HG03354 (cell line): ENCODE results near the gene PDZD2.

Source experiments
- ATAC-seq: cut with Tn5 transposase; IDR thresholded peaks from one replicate; pipeline ENCODE4 v1.9.1; 2021; ENCODE audit warnings: mild to moderate bottlenecking; ENCODE audit not compliant: unreplicated experiment, poor library complexity, severe bottlenecking

The PDZD2 gene

GRCh38 chr5:31894141-31894540 lies 255.2 kb downstream of the PDZD2 start:
- no peak for ATAC-seq

- ATAC-seq = no peak
Measured at GRCh38 chr5:31895199-31895820, 256.4 kb downstream of the PDZD2 start.

- no peak for ATAC-seq
Measured at GRCh38 chr5:31898036-31898632, 259.2 kb downstream of the PDZD2 start.

- ATAC-seq = no peak
Measured at GRCh38 chr5:31900296-31900865, 261.4 kb downstream of the PDZD2 start.

- ATAC-seq = no peak
Measured at GRCh38 chr5:31901807-31902530, 263.0 kb downstream of the PDZD2 start.

GRCh38 chr5:31908396-31908795 lies 269.5 kb downstream of the PDZD2 start:
- no peak for ATAC-seq

GRCh38 chr5:31909073-31909472 lies 270.1 kb downstream of the PDZD2 start:
- ATAC-seq = no peak

GRCh38 chr5:31911291-31912265 lies 272.6 kb downstream of the PDZD2 start:
- no peak for ATAC-seq

- ATAC-seq = no peak
Measured at GRCh38 chr5:31913808-31914207, 274.9 kb downstream of the PDZD2 start.

- no peak for ATAC-seq
Measured at GRCh38 chr5:31916327-31916726, 277.4 kb downstream of the PDZD2 start.

GRCh38 chr5:31918739-31919138 lies 279.8 kb downstream of the PDZD2 start:
- no peak for ATAC-seq

GRCh38 chr5:31921852-31922305 lies 282.9 kb downstream of the PDZD2 start:
- ATAC-seq = no peak

GRCh38 chr5:31924005-31924404 lies 285.1 kb downstream of the PDZD2 start:
- no peak for ATAC-seq

GRCh38 chr5:31931874-31932273 lies 292.9 kb downstream of the PDZD2 start:
- no peak for ATAC-seq

GRCh38 chr5:31934156-31934555 lies 295.2 kb downstream of the PDZD2 start:
- no peak for ATAC-seq

- ATAC-seq = no peak
Measured at GRCh38 chr5:31935496-31936369, 296.8 kb downstream of the PDZD2 start.

- ATAC-seq = no peak
Measured at GRCh38 chr5:31936683-31937082, 297.8 kb downstream of the PDZD2 start.

GRCh38 chr5:31937226-31937625 lies 298.3 kb downstream of the PDZD2 start:
- no peak for ATAC-seq

GRCh38 chr5:31937703-31938102 lies 298.8 kb downstream of the PDZD2 start:
- ATAC-seq = no peak
